MCF 10A (cell line): ENCODE measurements around the gene SULT1E1. TPM values are rescaled to one million over a fixed set of nuclear protein-coding genes. Genes with fewer than 3 reads are reported as not detected.
A peak's percentile ranks its signal among the peaks of the same experiment; 100 is the strongest.

Experiments
- BruUV-seq: library from RNA; stranded (reverse); fragments of 400-500 nt; replicated peaks from 2 replicates; lab custom pipeline; 2021; lab: Mats Ljungman, UMichigan
- CTCF ChIA-PET: fragments of 300-600 bp; sonication (Branson Sonifier 250); formaldehyde crosslinking; extraction: SDS; loops from one replicate; lab custom pipeline; 2021; ENCODE audit warnings: antibody characterized with exemption, inconsistent platforms; lab: Yijun Ruan, JAX
- POLR2A ChIA-PET: fragments of 300-600, 350-650 bp; sonication (Branson Sonifier 250); formaldehyde crosslinking; extraction: SDS; loops from one replicate; lab custom pipeline; 2020; ENCODE audit warnings: antibody characterized with exemption, inconsistent platforms; lab: Yijun Ruan, JAX
- DNase-seq: peaks from one replicate; pipeline ENCODE4 v3.0.0-alpha.2; 2018; ENCODE audit not compliant: unreplicated experiment
- H3K27ac Mint-ChIP-seq: one replicate; pipeline ENCODE4 v1.8.0; 2022; ENCODE audit warnings: mild to moderate bottlenecking, low read depth, mixed read lengths; ENCODE audit not compliant: unreplicated experiment
- H3K27me3 Mint-ChIP-seq: one replicate; pipeline ENCODE4 v1.8.0; 2022; ENCODE audit warnings: mixed read lengths; ENCODE audit not compliant: insufficient read depth, unreplicated experiment
- H3K36me3 Mint-ChIP-seq: one replicate; pipeline ENCODE4 v1.8.0; 2022; ENCODE audit warnings: mild to moderate bottlenecking, moderate library complexity, mixed read lengths; ENCODE audit not compliant: insufficient read depth, unreplicated experiment
- H3K4me1 Mint-ChIP-seq: one replicate; pipeline ENCODE4 v1.8.0; 2022; ENCODE audit warnings: mixed read lengths; ENCODE audit not compliant: insufficient read depth, unreplicated experiment
- H3K4me3 Mint-ChIP-seq: one replicate; pipeline ENCODE4 v1.8.0; 2022; ENCODE audit warnings: mild to moderate bottlenecking, moderate library complexity, mixed read lengths; ENCODE audit not compliant: unreplicated experiment
- H3K9me3 Mint-ChIP-seq: one replicate; pipeline ENCODE4 v1.8.0; 2022; ENCODE audit warnings: mixed read lengths; ENCODE audit not compliant: unreplicated experiment
- CTCF ChIP-seq: fragments of 200-600 bp; IDR thresholded peaks from one replicate; pipeline ENCODE4 v1.8.0; 2022; ENCODE audit warnings: antibody characterized with exemption, mild to moderate bottlenecking; ENCODE audit not compliant: unreplicated experiment
- intact Hi-C: fragments of 100-400 bp; cut with micrococcal nuclease; formaldehyde crosslinking; loops from 2 replicates; pipeline ENCODE4 v1.14.1; 2022
- total RNA-seq: library from RNA; stranded (reverse); gene quantifications from 2 replicates; pipeline ENCODE4 v1.2.3, GENCODE V29; 2022

Gene SULT1E1
- total RNA-seq, 1 experiment from 2014 or later = 6.5 TPM

- no peaks in the 10 kb centered on the region for H3K36me3 Mint-ChIP-seq
- POLR2A ChIA-PET = interaction anchor here (1.5 to 1.9 kb wide), 3 partner anchors 57 to 116 kb away, joined by 3 to 9 read pairs (median 3); no protein-coding TSS in a partner anchor
- H3K9me3 Mint-ChIP-seq = no peaks in the 10 kb centered on the region
- BruUV-seq = no TSS peak
- no peak overlapping the region for H3K4me3 Mint-ChIP-seq
- no peaks in the 10 kb centered on the region for H3K4me1 Mint-ChIP-seq
- DNase-seq = peak; percentile 65
- H3K27me3 Mint-ChIP-seq = no peaks in the 10 kb centered on the region
- intact Hi-C loops = loop anchor here (1.0 kb wide), 2 partner anchors 58 to 134 kb away; no protein-coding TSS in a partner anchor
- CTCF ChIA-PET = interaction anchor here (0.6 to 5.6 kb wide), 43 partner anchors 9 to 1865 kb away, joined by 3 to 88 read pairs (median 5); partner anchors contain the start of genes SULT1B1, SULT1E1 and UGT2A2
- no peak overlapping the region for H3K27ac Mint-ChIP-seq
- peak; percentile 64 for TF ChIP-seq CTCF
Observed at GRCh38 chr4:69823481-69824186, 36.3 kb downstream of the SULT1E1 start.

- H3K27ac Mint-ChIP-seq = no peak overlapping the region
- ChIA-PET CTCF (interaction anchor here (0.6 to 5.6 kb wide), 32 partner anchors 8 to 1866 kb away, joined by 3 to 88 read pairs (median 5); partner anchors contain the start of genes SULT1B1 and UGT2A2), POLR2A (interaction anchor here (1.1 to 1.9 kb wide), 4 partner anchors 58 to 136 kb away, joined by 3 to 9 read pairs (median 4); no protein-coding TSS in a partner anchor)
- intact Hi-C loops = loop anchor here (1.0 kb wide), 2 partner anchors 58 to 134 kb away; no protein-coding TSS in a partner anchor
- DNase-seq = no peak
- H3K4me1 Mint-ChIP-seq = no peaks in the 10 kb centered on the region
- no peak overlapping the region for H3K4me3 Mint-ChIP-seq
- H3K36me3 Mint-ChIP-seq = no peaks in the 10 kb centered on the region
- H3K27me3 Mint-ChIP-seq = no peaks in the 10 kb centered on the region
- BruUV-seq = no TSS peak
- no peaks in the 10 kb centered on the region for H3K9me3 Mint-ChIP-seq
- TF ChIP-seq CTCF = no peak
Observed at GRCh38 chr4:69823048-69823447, 36.9 kb downstream of the SULT1E1 start.

- CTCF ChIA-PET = interaction anchor here (0.6 to 5.6 kb wide), 12 partner anchors 8 to 699 kb away, joined by 3 to 88 read pairs (median 7); no protein-coding TSS in a partner anchor
- POLR2A ChIA-PET = interaction anchor here (0.6 to 1.1 kb wide), 3 partner anchors 8 to 1010 kb away, joined by 3 to 4 read pairs (median 3); no protein-coding TSS in a partner anchor
Observed at GRCh38 chr4:69822198-69822597, 37.7 kb downstream of the SULT1E1 start.

More at GRCh38 chr4:69822198-69822597, 37.7 kb downstream of the SULT1E1 start:
- no peaks in the 10 kb centered on the region for H3K9me3 Mint-ChIP-seq
- H3K36me3 Mint-ChIP-seq = no peaks in the 10 kb centered on the region
- intact Hi-C loops = no loop called here
- no peaks in the 10 kb centered on the region for H3K4me1 Mint-ChIP-seq
- no peaks in the 10 kb centered on the region for H3K27me3 Mint-ChIP-seq
- no peak for DNase-seq
- TF ChIP-seq CTCF = no peak
- no peak overlapping the region for H3K4me3 Mint-ChIP-seq
- H3K27ac Mint-ChIP-seq = no peak overlapping the region
- BruUV-seq = no TSS peak
